ENCODE results near the gene ELOVL6.

DNA sequence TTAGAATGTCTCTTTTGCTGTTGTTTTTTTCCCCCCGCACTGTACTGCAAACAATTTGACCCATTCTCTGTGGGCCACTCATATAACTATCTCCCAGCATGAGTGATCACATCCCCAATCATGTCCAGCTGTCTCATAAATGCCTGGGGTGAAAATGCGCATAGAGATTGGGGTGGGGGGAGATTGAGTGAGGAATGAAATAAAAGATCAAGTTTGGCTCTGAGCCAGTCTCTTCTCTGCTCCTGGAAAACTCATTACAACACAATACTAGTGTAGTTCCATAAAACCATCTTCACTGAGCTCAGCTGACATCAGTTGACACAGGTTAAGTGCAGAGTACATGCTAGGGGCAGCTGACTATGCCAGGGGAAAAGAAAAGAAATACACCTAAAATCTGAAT, 188.9 kb downstream of the ELOVL6 start:
- TF ChIP-seq POLR2A (IDR thresholded peaks at IDR 0.05) (no peak), CTCF (IDR thresholded peaks at IDR 0.05) (no peak)

All from stomach (tissue), 4 donors.